GM04504 (cell line): Measurements from ENCODE around the gene ACBD6.

Experiments
- DNase-seq: peaks from one replicate; pipeline ENCODE4 v3.0.0-alpha.2; 2012; ENCODE audit warnings: low read depth

The ACBD6 gene

DNA sequence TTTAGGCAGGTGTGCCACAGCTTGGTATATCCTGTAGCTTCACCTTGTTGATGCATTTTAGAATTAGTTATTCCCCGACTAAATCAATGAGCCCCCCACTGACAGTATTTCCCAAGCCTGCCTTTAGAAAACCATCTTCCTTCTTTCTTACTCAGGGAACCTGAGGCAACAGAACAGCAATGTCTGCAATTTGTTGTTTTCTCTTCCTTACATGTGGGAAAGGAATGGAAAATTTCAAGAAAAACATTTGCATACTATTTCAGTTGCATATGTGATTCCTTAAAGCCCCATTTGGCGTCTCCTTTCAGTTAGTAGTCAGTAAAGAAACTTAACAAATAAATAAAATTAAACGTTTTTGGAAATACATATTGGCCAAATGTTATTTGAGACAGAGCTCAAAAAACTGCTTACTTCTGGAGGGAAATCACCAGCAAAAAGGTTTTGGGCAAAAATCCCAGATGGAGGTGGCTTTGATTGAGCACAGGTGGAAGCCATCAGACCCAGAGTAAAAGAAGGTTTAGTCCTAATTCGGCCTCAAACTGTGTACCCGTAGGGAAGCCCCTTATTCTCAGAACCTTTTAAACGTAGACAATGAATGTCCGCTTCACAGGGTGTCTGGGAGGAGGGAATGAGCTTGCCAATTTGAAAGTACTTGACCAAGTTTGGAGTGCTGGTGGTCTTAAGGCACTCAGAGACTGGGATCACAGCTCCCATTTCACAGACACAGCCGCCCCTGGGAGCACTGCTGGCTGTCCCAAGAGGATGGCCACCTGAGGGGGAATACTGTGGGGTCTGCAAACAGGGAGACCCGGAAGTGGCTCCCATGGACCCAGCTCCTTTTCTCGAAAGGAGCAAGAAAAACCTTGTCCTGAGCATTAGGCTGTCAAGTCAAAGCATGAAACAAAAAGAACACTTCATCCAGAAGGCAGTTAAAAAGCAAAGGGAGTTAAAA lies 263.0 kb downstream of the ACBD6 start:
- DNase-seq = no peak

DNA sequence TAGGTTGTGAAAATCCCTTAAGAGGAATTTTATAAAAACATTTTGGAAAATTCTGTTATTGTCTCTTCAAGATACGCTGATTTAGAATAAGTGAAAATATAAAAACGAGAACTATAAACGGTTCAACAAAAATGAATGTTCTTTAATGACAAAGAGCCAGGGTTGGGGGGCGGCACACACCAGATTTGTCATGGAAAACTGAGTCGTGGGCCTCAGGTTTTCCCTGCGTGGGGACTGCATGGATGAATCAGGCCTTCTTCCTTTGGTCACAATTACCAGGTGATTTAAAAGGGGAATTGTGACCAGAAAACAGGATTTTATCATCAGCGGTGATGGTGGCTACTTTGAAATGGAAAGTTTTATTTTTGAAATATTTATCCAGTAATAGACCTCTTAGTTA lies 263.7 kb downstream of the ACBD6 start:
- DNase-seq = no peak
